Activated T-helper 2 cell treated with anti-CD3 and anti-CD28 coated beads, Interferon-gamma antibody, Interleukin-2, Interleukin-4, amounts not matched to agents 10 μg/mL and 5 μg/mL and 100 μg/mL, durations not matched to agents 14 hours and 24 hours and 36 hours (primary cell): ENCODE measurements around the gene RAB24. TPM values are rescaled to one million over a fixed set of nuclear protein-coding genes. Genes with fewer than 3 reads are reported as not detected.

Experiments used
- DNase-seq: peaks from one replicate; pipeline ENCODE4 v3.0.0; 2021; ENCODE audit warnings: low spot score
- H3K27ac Mint-ChIP-seq: one replicate; pipeline ENCODE4 v1.8.0; 2021; ENCODE audit warnings: mixed read lengths
- H3K27me3 Mint-ChIP-seq: one replicate; pipeline ENCODE4 v1.8.0; 2021; ENCODE audit warnings: low read depth, mixed read lengths
- H3K36me3 Mint-ChIP-seq: one replicate; pipeline ENCODE4 v1.8.0; 2021; ENCODE audit warnings: low read depth, mixed read lengths
- H3K4me1 Mint-ChIP-seq: one replicate; pipeline ENCODE4 v1.8.0; 2021; ENCODE audit warnings: low read depth, mixed read lengths
- H3K4me3 Mint-ChIP-seq: one replicate; pipeline ENCODE4 v1.8.0; 2021; ENCODE audit warnings: low read depth, mild to moderate bottlenecking, moderate library complexity, mixed read lengths
- H3K9me3 Mint-ChIP-seq: one replicate; pipeline ENCODE4 v1.8.0; 2021; ENCODE audit warnings: mixed read lengths
- intact Hi-C: fragments of 100-400 bp; cut with micrococcal nuclease; formaldehyde crosslinking; loops from one replicate; pipeline ENCODE4 v1.15.1; 2023
- total RNA-seq: library from RNA; stranded (reverse); gene quantifications from 2 replicates; pipeline ENCODE4 v1.2.3, GENCODE V29; 2022

RAB24 gene
- total RNA-seq, 1 donor from 2014 or later = 19.0 TPM

DNA sequence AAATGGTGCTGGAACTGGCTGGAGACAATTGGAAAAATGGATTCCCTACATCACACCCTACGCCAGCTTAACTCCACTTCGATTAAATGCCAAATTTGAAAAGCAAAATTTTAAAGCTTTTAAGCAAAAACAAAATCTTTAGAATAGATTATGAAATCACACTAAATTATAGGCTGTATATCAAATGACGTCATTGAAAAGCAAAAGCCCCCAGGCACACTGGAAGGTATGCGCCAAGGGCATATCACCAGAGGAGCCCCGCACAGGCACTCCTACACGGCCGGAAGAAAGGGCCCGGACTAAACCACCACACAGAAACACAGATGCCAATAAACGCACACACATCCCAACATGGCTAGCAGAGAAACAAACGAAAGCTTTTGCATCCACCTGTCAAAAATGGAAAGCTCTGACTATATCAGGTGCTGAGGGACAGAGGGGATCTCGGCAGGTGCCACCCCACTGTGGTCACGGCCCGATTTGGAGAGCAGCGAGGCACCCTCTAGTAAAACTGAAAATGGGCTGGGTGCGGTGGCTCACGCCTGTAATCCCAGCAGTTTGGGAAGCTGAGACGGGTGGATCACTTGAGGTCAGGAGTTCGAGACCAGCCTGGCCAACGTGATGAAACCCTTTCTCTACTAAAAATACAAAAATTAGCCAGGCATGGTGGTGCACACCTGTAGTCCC, 25.2 kb upstream of the RAB24 start:
- peaks cover 38% of the 10 kb centered on the region for H3K36me3 Mint-ChIP-seq
- H3K27me3 Mint-ChIP-seq = no peaks in the 10 kb centered on the region
- no peak for DNase-seq
- H3K4me3 Mint-ChIP-seq = no peak overlapping the region
- H3K27ac Mint-ChIP-seq = no peak overlapping the region
- intact Hi-C loops = no loop called here
- H3K4me1 Mint-ChIP-seq = peaks cover 13% of the 10 kb centered on the region
- no peaks in the 10 kb centered on the region for H3K9me3 Mint-ChIP-seq

GRCh38 chr5:177327539-177328522, 24.3 kb upstream of the RAB24 start:
- peak overlapping the region; percentile 72 for H3K27ac Mint-ChIP-seq
- peaks cover 32% of the 10 kb centered on the region for H3K36me3 Mint-ChIP-seq
- no peaks in the 10 kb centered on the region for H3K9me3 Mint-ChIP-seq
- DNase-seq = no peak
- H3K4me1 Mint-ChIP-seq = peaks cover 19% of the 10 kb centered on the region
- H3K27me3 Mint-ChIP-seq = no peaks in the 10 kb centered on the region
- intact Hi-C loops = no loop called here
- H3K4me3 Mint-ChIP-seq = no peak overlapping the region

- no peak for DNase-seq
- Mint-ChIP-seq H3K9me3 (no peaks in the 10 kb centered on the region), H3K27ac (no peak overlapping the region), H3K27me3 (no peaks in the 10 kb centered on the region), H3K4me1 (peaks cover 23% of the 10 kb centered on the region), H3K36me3 (peaks cover 28% of the 10 kb centered on the region), H3K4me3 (no peak overlapping the region)
- intact Hi-C loops = no loop called here
Observed at GRCh38 chr5:177325868-177326381, 22.4 kb upstream of the RAB24 start.

DNA sequence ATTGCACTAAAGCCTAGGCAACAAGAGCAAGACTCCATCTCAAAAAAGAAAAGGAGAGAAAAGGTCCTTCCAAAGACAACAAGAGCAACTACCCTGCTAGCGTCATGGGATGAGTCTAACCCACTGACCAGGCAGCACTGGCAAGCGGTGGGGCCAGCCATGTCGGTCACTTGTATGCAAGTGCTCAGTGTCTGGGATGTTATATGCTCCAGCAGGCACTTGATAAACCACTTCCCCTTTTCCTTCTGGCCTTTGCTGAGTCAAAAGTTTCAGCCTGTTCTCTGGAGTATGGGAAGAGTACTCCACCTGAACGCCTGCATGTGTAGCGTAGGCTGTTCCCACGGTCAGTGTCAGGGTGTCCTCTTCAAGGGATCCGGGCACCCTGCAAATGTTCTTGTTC, 17.4 kb upstream of the RAB24 start:
- peaks cover 37% of the 10 kb centered on the region for H3K36me3 Mint-ChIP-seq
- no peaks in the 10 kb centered on the region for H3K27me3 Mint-ChIP-seq
- H3K4me3 Mint-ChIP-seq = no peak overlapping the region
- H3K9me3 Mint-ChIP-seq = peaks cover 6% of the 10 kb centered on the region
- no peak for DNase-seq
- H3K27ac Mint-ChIP-seq = no peak overlapping the region
- intact Hi-C loops = no loop called here
- peaks cover 33% of the 10 kb centered on the region for H3K4me1 Mint-ChIP-seq

DNA sequence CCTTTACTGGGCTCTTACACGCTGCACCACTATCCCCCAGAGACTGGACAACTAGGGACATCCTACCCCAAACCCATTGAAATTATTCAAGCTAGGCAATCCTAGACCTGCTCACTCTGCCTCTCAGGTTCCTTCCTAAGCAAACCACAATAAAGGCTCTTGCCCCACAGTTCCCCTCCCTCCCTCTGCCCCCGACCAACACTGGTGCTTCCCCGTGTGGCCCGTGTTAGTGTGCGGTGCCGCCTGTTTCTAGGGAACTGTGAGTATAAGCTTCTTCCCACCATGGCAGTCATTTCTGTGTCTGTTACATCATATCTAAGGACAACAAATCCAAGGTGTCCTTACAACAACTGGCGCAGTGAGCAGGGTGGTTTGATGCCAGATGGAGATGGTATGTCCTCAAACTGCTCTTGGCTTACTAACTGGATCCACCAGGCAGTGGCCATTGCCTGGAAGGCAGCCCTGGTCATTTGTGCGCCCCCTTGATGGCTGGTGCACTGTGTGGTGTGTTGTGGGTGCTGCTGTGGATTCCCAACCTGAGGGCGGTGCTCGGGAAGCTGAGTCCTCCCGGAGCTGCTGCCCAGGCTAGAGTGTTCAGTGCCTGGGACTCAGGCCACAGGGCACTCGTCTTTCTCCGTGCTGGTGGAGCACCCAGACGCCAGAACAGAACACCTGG, 16.5 kb upstream of the RAB24 start:
- no peak overlapping the region for H3K4me3 Mint-ChIP-seq
- H3K36me3 Mint-ChIP-seq = peaks cover 38% of the 10 kb centered on the region
- H3K4me1 Mint-ChIP-seq = peaks cover 34% of the 10 kb centered on the region
- no peak for DNase-seq
- no peak overlapping the region for H3K27ac Mint-ChIP-seq
- peaks cover 6% of the 10 kb centered on the region for H3K9me3 Mint-ChIP-seq
- H3K27me3 Mint-ChIP-seq = no peaks in the 10 kb centered on the region
- intact Hi-C loops = no loop called here

- peaks cover 32% of the 10 kb centered on the region for H3K4me1 Mint-ChIP-seq
- peaks cover 32% of the 10 kb centered on the region for H3K36me3 Mint-ChIP-seq
- intact Hi-C loops = no loop called here
- H3K4me3 Mint-ChIP-seq = no peak overlapping the region
- peak; percentile 61 for DNase-seq
- peaks cover 6% of the 10 kb centered on the region for H3K9me3 Mint-ChIP-seq
- H3K27me3 Mint-ChIP-seq = no peaks in the 10 kb centered on the region
- H3K27ac Mint-ChIP-seq = no peak overlapping the region
Observed at GRCh38 chr5:177317959-177318377, 14.4 kb upstream of the RAB24 start.

- intact Hi-C loops = no loop called here
Observed at GRCh38 chr5:177316005-177316404, 12.5 kb upstream of the RAB24 start.

DNA sequence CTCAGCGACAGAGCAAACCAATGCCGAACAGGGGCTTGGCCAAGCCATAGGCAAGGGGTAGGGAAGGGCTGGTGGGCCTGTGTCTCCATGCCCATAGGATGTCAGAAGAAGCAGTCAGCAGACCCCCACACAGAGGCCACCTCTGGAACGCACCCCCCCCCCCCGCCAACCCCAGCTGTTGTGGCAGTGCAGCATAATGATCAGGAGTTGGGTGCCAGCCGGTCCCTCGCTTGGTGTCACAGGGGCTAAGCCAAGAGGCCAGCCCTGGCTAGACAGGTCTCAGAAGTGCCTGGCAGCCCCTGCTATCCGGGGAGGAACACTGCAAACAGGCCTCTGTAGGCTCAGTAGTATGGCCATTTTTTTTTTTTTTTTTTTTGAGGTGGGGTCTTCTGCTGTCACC, 11.9 kb upstream of the RAB24 start:
- Mint-ChIP-seq H3K9me3 (peaks cover 6% of the 10 kb centered on the region), H3K36me3 (peaks cover 23% of the 10 kb centered on the region), H3K27ac (no peak overlapping the region), H3K4me3 (no peak overlapping the region), H3K27me3 (no peaks in the 10 kb centered on the region), H3K4me1 (peaks cover 35% of the 10 kb centered on the region)
- no peak for DNase-seq
- intact Hi-C loops = no loop called here

More at GRCh38 chr5:177316005-177316404, 12.5 kb upstream of the RAB24 start:
- H3K27ac Mint-ChIP-seq = peak overlapping the region; percentile 39
- H3K9me3 Mint-ChIP-seq = peaks cover 6% of the 10 kb centered on the region
- peaks cover 30% of the 10 kb centered on the region for H3K4me1 Mint-ChIP-seq
- peak overlapping the region; percentile 6 for H3K4me3 Mint-ChIP-seq
- H3K36me3 Mint-ChIP-seq = peaks cover 25% of the 10 kb centered on the region
- no peak for DNase-seq
- no peaks in the 10 kb centered on the region for H3K27me3 Mint-ChIP-seq

DNA sequence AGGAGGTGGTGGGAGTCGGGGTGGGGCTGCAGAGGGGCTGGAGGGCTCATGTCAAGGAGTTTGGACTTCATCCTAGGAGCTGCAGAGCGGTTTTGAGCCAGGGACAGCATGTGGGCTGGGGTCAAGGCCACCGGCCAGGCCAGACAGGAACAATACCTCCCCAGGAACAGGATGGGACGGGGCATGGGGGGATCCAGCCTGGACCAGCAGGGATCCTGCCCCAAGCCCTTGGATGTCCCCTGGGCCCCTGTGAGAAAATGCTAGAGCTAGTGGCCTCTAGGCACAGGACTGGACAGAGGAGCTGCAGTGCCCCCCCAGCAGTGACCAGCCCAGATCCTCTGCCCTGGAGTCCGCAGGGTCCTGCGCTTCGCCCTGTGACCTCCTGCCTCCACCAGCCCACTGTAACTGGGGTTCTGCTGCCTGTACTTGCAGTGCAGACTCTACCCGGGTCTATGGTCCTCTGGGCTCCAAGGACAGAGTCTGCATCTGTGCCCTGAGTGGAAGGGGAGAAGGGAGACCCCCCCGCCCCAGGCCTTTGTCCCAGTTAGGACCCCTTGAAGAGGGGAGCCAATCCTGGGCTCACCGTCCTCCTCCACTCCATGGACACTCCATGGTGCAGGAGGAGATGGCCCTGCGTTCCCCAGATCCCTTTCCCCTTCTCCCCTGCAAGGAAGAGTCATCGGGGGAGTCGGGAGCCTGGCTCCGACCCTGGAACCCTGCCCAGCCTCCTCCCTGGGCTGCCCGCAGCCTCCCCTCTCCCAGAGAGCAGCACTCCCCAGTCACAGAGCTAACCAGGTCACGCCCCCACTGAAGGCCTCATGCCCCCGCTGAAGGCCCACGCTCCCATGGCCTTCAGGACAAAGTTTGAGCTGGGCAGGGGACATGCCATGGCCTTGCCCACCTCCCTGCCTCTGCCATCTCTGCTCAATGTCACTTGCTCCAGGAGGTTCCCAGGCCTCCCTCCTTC, 11.1 kb upstream of the RAB24 start:
- Mint-ChIP-seq H3K27me3 (no peaks in the 10 kb centered on the region), H3K9me3 (peaks cover 5% of the 10 kb centered on the region), H3K36me3 (peaks cover 18% of the 10 kb centered on the region), H3K27ac (no peak overlapping the region), H3K4me1 (peaks cover 41% of the 10 kb centered on the region), H3K4me3 (no peak overlapping the region)
- intact Hi-C loops = loop anchor here (5.0 kb wide), 1 partner anchor 48 kb away; no protein-coding TSS in a partner anchor
- no peak for DNase-seq

DNA sequence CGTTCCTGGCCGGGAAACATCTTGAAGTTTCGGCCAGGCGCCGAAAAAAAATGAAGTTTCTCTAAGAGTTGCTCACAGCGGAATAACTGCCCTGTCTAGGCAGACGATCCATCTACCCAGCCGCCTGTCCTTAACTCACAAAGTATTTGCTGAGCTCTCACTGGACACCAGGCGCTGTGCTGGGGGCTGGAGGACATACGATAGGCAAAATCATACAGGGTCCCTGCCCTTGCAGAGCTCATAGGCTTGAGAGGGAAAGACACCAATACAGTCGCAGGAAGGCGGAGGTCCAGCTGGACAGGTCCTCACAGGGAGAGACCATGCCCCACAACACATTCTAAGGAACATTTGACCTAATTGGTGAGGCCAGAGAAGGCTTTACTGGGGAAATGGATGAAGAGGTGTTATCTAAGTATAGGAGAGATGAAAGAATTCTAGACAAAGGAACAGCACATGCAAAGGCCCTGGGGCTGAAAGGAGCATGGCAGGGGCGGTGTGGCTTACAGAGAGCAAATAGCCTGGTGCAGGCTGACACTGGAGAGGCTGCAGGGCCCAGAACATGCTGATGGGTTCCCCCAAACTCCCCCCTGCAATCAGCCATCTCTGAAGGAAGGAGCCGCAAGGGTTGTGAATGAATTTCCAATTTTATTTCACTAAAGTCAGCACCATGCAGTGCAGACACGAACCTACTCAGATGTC, 10.2 kb upstream of the RAB24 start:
- no peaks in the 10 kb centered on the region for H3K9me3 Mint-ChIP-seq
- H3K4me1 Mint-ChIP-seq = peaks cover 49% of the 10 kb centered on the region
- DNase-seq = no peak
- intact Hi-C loops = loop anchor here (2.0 to 5.0 kb wide), 3 partner anchors 37 to 77 kb away; partner anchors contain the start of gene LMAN2
- peaks cover 21% of the 10 kb centered on the region for H3K36me3 Mint-ChIP-seq
- H3K27me3 Mint-ChIP-seq = no peaks in the 10 kb centered on the region
- H3K4me3 Mint-ChIP-seq = peak overlapping the region; percentile 92
- H3K27ac Mint-ChIP-seq = no peak overlapping the region

GRCh38 chr5:177312649-177313181, 9.2 kb upstream of the RAB24 start:
- H3K4me1 Mint-ChIP-seq = peaks cover 42% of the 10 kb centered on the region
- peak overlapping the region; percentile 89 for H3K27ac Mint-ChIP-seq
- peak overlapping the region; percentile 92 for H3K4me3 Mint-ChIP-seq
- H3K36me3 Mint-ChIP-seq = peaks cover 24% of the 10 kb centered on the region
- peak; percentile 59 for DNase-seq
- H3K27me3 Mint-ChIP-seq = no peaks in the 10 kb centered on the region
- H3K9me3 Mint-ChIP-seq = no peaks in the 10 kb centered on the region
- intact Hi-C loops = loop anchor here (1.0 to 5.0 kb wide), 6 partner anchors 9 to 143 kb away; partner anchors contain the start of genes GRK6, LMAN2, PRELID1 and RAB24
